ENCODE measurements around the gene FCSK. TPM values are rescaled to one million over a fixed set of nuclear protein-coding genes. Genes with fewer than 3 reads are reported as not detected.

FCSK gene
- polyA plus RNA-seq, 4 donors: 11.6 to 19.4 (median 14.2) TPM

DNA sequence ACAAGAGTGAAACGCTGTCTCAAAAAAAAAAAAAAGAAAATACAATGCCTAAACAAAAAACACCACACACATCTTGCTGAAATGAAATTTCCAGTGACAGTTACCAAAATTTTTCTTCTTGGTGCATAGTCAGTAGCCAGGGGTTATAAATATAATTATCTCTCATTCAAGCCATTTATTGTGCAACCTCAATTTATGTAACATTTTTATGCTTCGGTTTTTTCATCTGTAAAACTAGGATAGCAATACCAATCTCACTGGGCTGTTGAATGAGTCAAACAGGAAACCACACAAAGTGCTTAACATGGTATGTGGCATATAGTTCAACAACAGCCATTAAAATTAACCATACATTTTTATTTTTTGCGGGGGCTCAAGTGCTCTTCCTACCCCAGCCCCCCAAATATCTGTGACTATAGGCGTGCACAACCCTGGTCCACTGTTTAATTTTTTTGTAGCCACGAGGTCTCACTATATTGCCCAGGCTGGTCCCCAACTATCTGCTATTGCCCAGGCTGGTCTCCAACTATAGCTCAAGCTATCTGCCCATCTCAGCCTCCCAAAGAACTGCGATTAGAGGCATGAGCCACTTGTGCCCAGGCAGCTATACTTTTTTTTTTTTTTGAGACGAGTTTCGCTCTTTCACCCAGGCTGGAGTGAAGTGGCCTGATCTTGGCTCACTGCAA is 66.4 kb downstream of the FCSK start:
- no peak for DNase-seq (ENCODE audit: low read depth in 4 of 4, low spot score in 3 of 4)

- DNase-seq (ENCODE audit: low read depth in 4 of 4, low spot score in 3 of 4): no peak
Observed at GRCh38 chr16:70522216-70523075, 68.1 kb downstream of the FCSK start.

- DNase-seq (ENCODE audit: low read depth in 4 of 4, low spot score in 3 of 4): peak; percentile 72 to 81 (median 78)
Observed at GRCh38 chr16:70523076-70523742, 68.8 kb downstream of the FCSK start, which contains the start of gene COG4. TSS of gene COG4 (minus strand) at chr16:70523554. CDS start at chr16:70523543, 11 bp downstream.

DNA sequence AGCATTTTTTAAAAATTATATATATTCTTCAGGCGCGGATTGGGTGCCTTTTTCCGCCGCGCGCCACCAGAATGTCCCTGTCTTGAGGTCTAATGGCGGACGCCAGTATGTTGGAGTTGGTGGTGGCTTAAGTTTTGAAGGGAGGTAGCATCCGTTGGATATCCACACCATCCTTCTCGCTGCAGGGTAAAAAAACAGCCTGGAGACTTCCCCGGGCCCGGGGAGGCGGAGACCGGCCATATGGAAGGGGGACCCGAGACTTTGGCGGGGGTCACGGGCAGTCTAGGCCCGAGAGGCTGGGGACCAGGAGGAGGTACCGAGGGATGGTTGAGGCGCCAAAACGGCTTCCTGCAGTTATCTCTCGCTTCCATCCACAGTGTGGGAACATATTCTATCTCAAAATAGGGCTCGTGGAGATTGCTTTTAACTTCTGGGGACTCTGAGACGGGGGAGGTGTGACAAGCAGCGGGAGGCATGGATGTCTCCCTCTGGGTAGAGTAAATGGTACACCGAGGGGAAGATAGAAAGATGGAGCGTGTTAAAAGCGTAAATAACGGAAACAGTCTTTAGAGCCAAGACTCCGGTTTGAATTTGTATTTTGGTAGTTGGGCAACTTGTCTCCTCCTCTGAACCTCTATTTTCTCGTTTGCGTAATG is 69.5 kb downstream of the FCSK start, which contains the start of gene SF3B3:
TSS of gene SF3B3 (plus strand) at position 74 of the 656 bp plus-strand sequence. CDS start 2,841 bp downstream, outside the sequence.
- peak in 3 of 4 donors; percentile 37 to 73 (median 64) for DNase-seq (ENCODE audit: low read depth in 4 of 4, low spot score in 3 of 4)

GRCh38 chr16:70524399-70524825 is 70.0 kb downstream of the FCSK start:
- DNase-seq (ENCODE audit: low read depth in 4 of 4, low spot score in 3 of 4): peak in 2 of 4 donors; percentile 8 to 11

GRCh38 chr16:70526403-70526802 is 72.0 kb downstream of the FCSK start:
- no peak for DNase-seq (ENCODE audit: low read depth in 4 of 4, low spot score in 3 of 4)

DNA sequence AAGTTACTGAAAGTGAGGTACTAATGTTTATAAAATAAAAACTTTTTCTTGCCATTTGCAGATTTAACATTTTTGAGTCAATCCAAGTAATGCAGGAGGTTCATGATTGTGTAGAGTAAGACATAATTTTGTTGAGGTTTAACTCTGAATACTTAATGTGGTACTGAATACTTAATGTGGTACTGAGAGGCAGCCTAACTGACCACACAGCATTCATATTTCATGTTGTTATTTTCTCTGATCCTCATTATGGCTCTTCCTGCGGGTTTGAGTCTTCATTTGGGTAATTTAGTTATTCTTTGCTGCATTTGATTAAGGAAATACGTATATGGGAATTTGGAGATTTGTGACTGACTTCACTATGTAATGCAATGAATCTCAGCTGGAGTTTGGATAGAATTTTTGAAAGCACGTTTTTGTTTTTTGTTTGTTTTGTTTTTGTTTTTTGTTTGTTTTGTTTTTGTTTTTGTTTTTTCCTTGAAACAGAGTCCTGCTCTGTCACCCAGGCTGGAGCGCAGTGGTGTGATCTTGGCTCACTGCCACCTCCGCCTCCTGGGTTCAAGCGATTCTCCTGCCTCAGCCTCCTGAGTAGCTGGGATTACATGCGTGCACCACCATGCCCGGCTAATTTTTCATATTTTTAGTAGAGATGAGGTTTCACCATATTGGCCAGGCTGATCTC is 73.1 kb downstream of the FCSK start:
- DNase-seq (ENCODE audit: low read depth in 4 of 4, low spot score in 3 of 4): no peak

GRCh38 chr16:70529051-70529777 is 74.8 kb downstream of the FCSK start:
- no peak for DNase-seq (ENCODE audit: low read depth in 4 of 4, low spot score in 3 of 4)

Other genes starting within 250 kb of the FCSK start
- gene EXOSC6, start 202.7 kb upstream of the FCSK start, polyA plus RNA-seq (ENCODE audit: insufficient read length in 4 of 4): 10 to 100 TPM; 13.5 to 17.9 (median 15.4) TPM
- 10 to 100 TPM; 78.2 to 86.3 (median 85.5) TPM for gene AARS1, start 165.1 kb upstream of the FCSK start, polyA plus RNA-seq (ENCODE audit: insufficient read length in 4 of 4)
- 10 to 100 TPM; 31.4 to 41.6 (median 38.9) TPM for gene DDX19B, start 155.4 kb upstream of the FCSK start, polyA plus RNA-seq (ENCODE audit: insufficient read length in 4 of 4)
- gene DDX19A, start 107.7 kb upstream of the FCSK start, polyA plus RNA-seq (ENCODE audit: insufficient read length in 4 of 4): 10 to 100 TPM; 46.3 to 55.6 (median 52.3) TPM
- gene ST3GAL2, start 15.5 kb upstream of the FCSK start, polyA plus RNA-seq (ENCODE audit: insufficient read length in 4 of 4): 10 to 100 TPM; 22.3 to 35.3 (median 28.4) TPM
- 10 to 100 TPM; 48.3 to 73.2 (median 64.1) TPM for gene COG4, start 69.0 kb downstream of the FCSK start, polyA plus RNA-seq (ENCODE audit: insufficient read length in 4 of 4)
- 100 to 1,000 TPM; 330 to 417 (median 379) TPM for gene SF3B3, start 69.2 kb downstream of the FCSK start, polyA plus RNA-seq (ENCODE audit: insufficient read length in 4 of 4)
- 1 to 10 TPM; 1.0 to 5.5 (median 1.1) TPM for gene IL34, start 192.0 kb downstream of the FCSK start, polyA plus RNA-seq (ENCODE audit: insufficient read length in 4 of 4)
- 10 to 100 TPM; 41.6 to 48.8 (median 45.2) TPM for gene MTSS2, start 231.5 kb downstream of the FCSK start, polyA plus RNA-seq (ENCODE audit: insufficient read length in 4 of 4)

Data from left renal pelvis (tissue), 4 donors.